GM23338 (cell line): ENCODE results near the gene PUS1. TPM values are rescaled to one million over a fixed set of nuclear protein-coding genes. Genes with fewer than 3 reads are reported as not detected.

Experiments used
- ATAC-seq: fragments of 200-7000 bp; cut with Tn5 transposase; 3 replicates; pipeline ENCODE4 v1.9.1; 2020
- DNase-seq: peaks from one replicate; pipeline ENCODE4 v3.0.0-alpha.2; 2015; ENCODE audit warnings: low spot score
- H2AFZ ChIP-seq: fragments of 200-600 bp; sonication (generic); 2 replicates; pipeline ENCODE4 v1.8.0; 2016; ENCODE audit warnings: antibody characterized with exemption, mild to moderate bottlenecking, moderate library complexity
- H3F3A ChIP-seq: fragments of 200-600 bp; sonication (generic); replicated peaks from 2 replicates; pipeline ENCODE4 v1.8.0; 2017; ENCODE audit warnings: antibody characterized with exemption, mixed run types, low read depth
- H3K27ac ChIP-seq: fragments of 200-600 bp; sonication (generic); 2 replicates; pipeline ENCODE4 v1.6.1; 2016; ENCODE audit warnings: low read depth
- H3K27me3 ChIP-seq: fragments of 200-600 bp; sonication (generic); 2 replicates; pipeline ENCODE4 v1.8.0; 2016; ENCODE audit warnings: mild to moderate bottlenecking, mixed run types, moderate library complexity; ENCODE audit not compliant: insufficient read depth
- H3K36me3 ChIP-seq: fragments of 200-600 bp; sonication (generic); 2 replicates; pipeline ENCODE4 v1.8.0; 2016; ENCODE audit warnings: mild to moderate bottlenecking; ENCODE audit not compliant: insufficient read depth
- H3K4me1 ChIP-seq: fragments of 200-600 bp; sonication (generic); 2 replicates; pipeline ENCODE4 v1.8.0; 2016; ENCODE audit warnings: mild to moderate bottlenecking, moderate library complexity; ENCODE audit not compliant: insufficient read depth
- H3K4me2 ChIP-seq: fragments of 200-600 bp; sonication (generic); 2 replicates; pipeline ENCODE4 v1.7.1; 2017; ENCODE audit warnings: mixed run types
- H3K4me3 ChIP-seq: fragments of 200-600 bp; sonication (generic); 2 replicates; pipeline ENCODE4 v1.6.1; 2016; ENCODE audit warnings: mixed run types
- H3K79me2 ChIP-seq: fragments of 200-600 bp; sonication (generic); replicated peaks from 2 replicates; pipeline ENCODE4 v1.8.0; 2017; ENCODE audit warnings: mild to moderate bottlenecking; ENCODE audit not compliant: insufficient read depth
- H3K9me2 ChIP-seq: fragments of 200-600 bp; sonication (generic); 2 replicates; pipeline ENCODE4 v1.8.0; 2017; ENCODE audit not compliant: insufficient read depth
- H4K20me1 ChIP-seq: fragments of 200-600 bp; sonication (generic); replicated peaks from 2 replicates; pipeline ENCODE4 v1.8.0; 2017; ENCODE audit warnings: mild to moderate bottlenecking; ENCODE audit not compliant: insufficient read depth
- H3K27ac Mint-ChIP-seq: 2 replicates; pipeline ENCODE4 v1.8.0; 2020; ENCODE audit warnings: inconsistent platforms, mild to moderate bottlenecking, moderate library complexity, mixed read lengths
- H3K27me3 Mint-ChIP-seq: 3 replicates; pipeline ENCODE4 v1.8.0; 2022; ENCODE audit warnings: low read depth, mild to moderate bottlenecking, moderate library complexity, mixed read lengths, inconsistent platforms; ENCODE audit not compliant: insufficient read depth, poor library complexity
- H3K36me3 Mint-ChIP-seq: 3 replicates; pipeline ENCODE4 v1.8.0; 2021; ENCODE audit warnings: low read depth, mild to moderate bottlenecking, inconsistent platforms, moderate library complexity, mixed read lengths
- H3K4me1 Mint-ChIP-seq: 3 replicates; pipeline ENCODE4 v1.8.0; 2020; ENCODE audit warnings: mild to moderate bottlenecking, inconsistent platforms, mixed read lengths
- H3K4me3 Mint-ChIP-seq: 3 replicates; pipeline ENCODE4 v1.8.0; 2021; ENCODE audit warnings: moderate library complexity, mild to moderate bottlenecking, inconsistent platforms, mixed read lengths
- H3K9me3 Mint-ChIP-seq: 3 replicates; pipeline ENCODE4 v1.8.0; 2020; ENCODE audit warnings: moderate library complexity, mild to moderate bottlenecking, inconsistent platforms, mixed read lengths
- JUNB ChIP-seq: IDR thresholded peaks from one replicate; pipeline ENCODE4 v1.6.1; 2016; ENCODE audit warnings: antibody characterized with exemption; ENCODE audit not compliant: unreplicated experiment
- NANOG ChIP-seq: IDR thresholded peaks from 2 replicates; pipeline ENCODE4 v1.6.1; 2016; ENCODE audit warnings: antibody characterized with exemption, borderline replicate concordance
- STAT1 ChIP-seq: IDR thresholded peaks from one replicate; pipeline ENCODE4 v1.6.1; 2016; ENCODE audit warnings: antibody characterized with exemption; ENCODE audit not compliant: unreplicated experiment
- ZNF114 ChIP-seq: fragments of 250-450 bp; sonication (Bioruptor Pico); IDR thresholded peaks from 2 replicates; pipeline ENCODE4 v1.5.0; 2020; ENCODE audit warnings: mild to moderate bottlenecking, moderate library complexity
- ZNF462 ChIP-seq: fragments of 250-450 bp; sonication (Bioruptor Pico); IDR thresholded peaks from 2 replicates; pipeline ENCODE4 v1.5.0; 2020; ENCODE audit warnings: mild to moderate bottlenecking, moderate library complexity
- polyA plus RNA-seq: library from polyadenylated mRNA; unstranded; fragments of >200 nt; fragmentation: Nextera tagmentation; extraction: Ambion mirVana; gene quantifications from 2 replicates; pipeline ENCODE4 v1.2.1, GENCODE V29; 2016
- total RNA-seq: library from RNA; depleted of rRNA; stranded (reverse); fragments of >200 nt; shearing (Covaris generic); gene quantifications from 2 replicates; pipeline ENCODE4 v1.2.3, GENCODE V29; 2014

Gene PUS1
- total and polyA plus RNA-seq, 2 experiments from 2014 or later = 52.4 to 73.0 TPM

GRCh38 chr12:131946757-131947156, 17.7 kb downstream of the PUS1 start (continued):
- no peak for TF ChIP-seq ZNF462 (CRISPR knock-in tag)
- TF ChIP-seq ZNF114 (CRISPR knock-in tag) = no peak
- no peak for TF ChIP-seq STAT1
- TF ChIP-seq NANOG = no peak

- peak overlapping the region; percentile 20; the same call in 1 of the 3 replicates for H3K4me3 Mint-ChIP-seq
- H3K27ac Mint-ChIP-seq = peak overlapping the region; percentile 76; the same call in 1 of the 2 replicates
- H3K36me3 ChIP-seq = peaks cover 7% of the 10 kb centered on the region; the same call in 1 of the 2 replicates
- H3K4me1 ChIP-seq = peaks cover 12% of the 10 kb centered on the region
- no peak overlapping the region for H2AFZ ChIP-seq
- no peaks in the 10 kb centered on the region for H3K27me3 ChIP-seq
- H3K4me3 ChIP-seq = no peak overlapping the region
- DNase-seq = no peak
- H3K9me2 ChIP-seq = no peaks in the 10 kb centered on the region
- peak overlapping the region; percentile 79; the same call in 1 of the 2 replicates for H3K27ac ChIP-seq
- H3K27me3 Mint-ChIP-seq = peaks cover 12% of the 10 kb centered on the region
- peaks cover 22% of the 10 kb centered on the region for H3F3A ChIP-seq
- H3K79me2 ChIP-seq = peaks cover 22% of the 10 kb centered on the region
- H3K4me1 Mint-ChIP-seq = peaks cover 8% of the 10 kb centered on the region
- peaks cover 31% of the 10 kb centered on the region for H3K36me3 Mint-ChIP-seq
- no peak for ATAC-seq
- no peak overlapping the region for H3K4me2 ChIP-seq
- peaks cover 4% of the 10 kb centered on the region; the same call in 1 of the 3 replicates for H3K9me3 Mint-ChIP-seq
- H4K20me1 ChIP-seq = peaks cover 10% of the 10 kb centered on the region
- TF ChIP-seq NANOG (no peak), ZNF114 (CRISPR knock-in tag) (no peak), ZNF462 (CRISPR knock-in tag) (no peak), JUNB (no peak)
These were observed 18.5 kb downstream of the PUS1 start for GRCh38 chr12:131947482-131948027.
